ENCODE measurements around the gene PNMA6E. TPM values are rescaled to one million over a fixed set of nuclear protein-coding genes. Genes with fewer than 3 reads are reported as not detected.

The PNMA6E gene
- total RNA-seq, 2 experiments from 2014 or later: not detected

DNA sequence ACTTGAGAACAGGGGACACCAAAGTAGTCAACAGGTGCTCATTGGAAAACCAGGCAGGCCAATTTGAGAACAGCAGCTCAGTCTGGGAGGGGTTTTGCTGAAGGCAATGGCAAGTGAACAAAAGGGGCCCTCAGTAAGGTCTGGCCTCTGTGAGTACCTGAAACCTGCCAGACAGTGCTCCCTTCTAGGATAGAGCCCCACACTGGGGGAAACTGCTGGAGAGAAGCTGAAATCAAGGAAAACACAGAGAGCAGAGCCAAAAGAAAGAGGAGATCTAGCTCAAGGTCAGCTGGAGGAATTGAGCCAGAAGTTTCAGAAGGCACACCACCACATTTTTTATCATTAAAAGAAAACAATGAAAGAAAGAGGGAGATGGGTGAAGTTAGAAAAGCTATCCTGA is 28.2 kb downstream of the PNMA6E start:
- intact Hi-C loops (cut with micrococcal nuclease): no loop called here

GRCh38 chrX:153371256-153371655 is 29.9 kb downstream of the PNMA6E start:
- intact Hi-C loops (cut with micrococcal nuclease): no loop called here
- Mint-ChIP-seq H3K4me3 (no peak overlapping the region), H3K27me3 (no peaks in the 10 kb centered on the region), H3K4me1 (ENCODE audit: low read depth) (peaks cover 4% of the 10 kb centered on the region), H3K36me3 (ENCODE audit: low read depth) (no peaks in the 10 kb centered on the region), H3K27ac (no peak overlapping the region), H3K9me3 (no peaks in the 10 kb centered on the region)
- DNase-seq: no peak
- TF ChIP-seq CTCF (IDR thresholded peaks at IDR 0.05): no peak
- ChIA-PET CTCF (no interaction called here), POLR2A (no interaction called here)
- ATAC-seq: no peak

More for the DNA sequence above, 28.2 kb downstream of the PNMA6E start:
- H3K4me1 Mint-ChIP-seq (ENCODE audit: low read depth): peaks cover 4% of the 10 kb centered on the region
- DNase-seq (no peak), ATAC-seq (no peak)
- CTCF ChIA-PET: no interaction called here
- H3K4me3 Mint-ChIP-seq: no peak overlapping the region
- no peaks in the 10 kb centered on the region for H3K27me3 Mint-ChIP-seq
- TF ChIP-seq CTCF (IDR thresholded peaks at IDR 0.05): no peak
- no peaks in the 10 kb centered on the region for H3K9me3 Mint-ChIP-seq
- POLR2A ChIA-PET: no interaction called here
- H3K36me3 Mint-ChIP-seq (ENCODE audit: low read depth): no peaks in the 10 kb centered on the region
- H3K27ac Mint-ChIP-seq: no peak overlapping the region

GRCh38 chrX:153370293-153371055 is 30.7 kb downstream of the PNMA6E start:
- Mint-ChIP-seq H3K4me1 (ENCODE audit: low read depth) (peaks cover 4% of the 10 kb centered on the region), H3K27me3 (no peaks in the 10 kb centered on the region), H3K9me3 (no peaks in the 10 kb centered on the region), H3K36me3 (ENCODE audit: low read depth) (no peaks in the 10 kb centered on the region), H3K4me3 (no peak overlapping the region), H3K27ac (no peak overlapping the region)
- ATAC-seq: no peak
- intact Hi-C loops (cut with micrococcal nuclease): no loop called here
- DNase-seq: no peak
- ChIA-PET POLR2A (no interaction called here), CTCF (no interaction called here)
- TF ChIP-seq CTCF (IDR thresholded peaks at IDR 0.05): no peak

- no peak overlapping the region for H3K4me3 Mint-ChIP-seq
- ATAC-seq: no peak
- H3K4me1 Mint-ChIP-seq (ENCODE audit: low read depth): peaks cover 4% of the 10 kb centered on the region
- H3K36me3 Mint-ChIP-seq (ENCODE audit: low read depth): no peaks in the 10 kb centered on the region
- POLR2A ChIA-PET: no interaction called here
- CTCF ChIA-PET: no interaction called here
- no peaks in the 10 kb centered on the region for H3K27me3 Mint-ChIP-seq
- no peak overlapping the region for H3K27ac Mint-ChIP-seq
- intact Hi-C loops (cut with micrococcal nuclease): no loop called here
- TF ChIP-seq CTCF (IDR thresholded peaks at IDR 0.05): no peak
- DNase-seq: no peak
- no peaks in the 10 kb centered on the region for H3K9me3 Mint-ChIP-seq
Observed at GRCh38 chrX:153366878-153367538, 34.1 kb downstream of the PNMA6E start.

GRCh38 chrX:153366119-153366518 is 35.0 kb downstream of the PNMA6E start:
- ChIA-PET POLR2A (interaction anchor here (0.6 kb wide), 1 partner anchor 23 kb away, joined by 3 read pairs; no protein-coding TSS in a partner anchor), CTCF (no interaction called here)
- TF ChIP-seq CTCF (IDR thresholded peaks at IDR 0.05): no peak
- Mint-ChIP-seq H3K4me3 (no peak overlapping the region), H3K27ac (no peak overlapping the region), H3K27me3 (no peaks in the 10 kb centered on the region), H3K4me1 (ENCODE audit: low read depth) (peaks cover 4% of the 10 kb centered on the region), H3K9me3 (no peaks in the 10 kb centered on the region), H3K36me3 (ENCODE audit: low read depth) (no peaks in the 10 kb centered on the region)
- no peak for ATAC-seq
- no peak for DNase-seq
- intact Hi-C loops (cut with micrococcal nuclease): no loop called here
